Nephron (organoid): Measurements from ENCODE around the gene MNAT1.

Source experiments
- H3K27ac Mint-ChIP-seq, 3 experiments: 2 replicates each; pipeline ENCODE4 v1.8.0; 2020; ENCODE audit warnings: mixed read lengths in 3 of 3, mild to moderate bottlenecking in 2 of 3, moderate library complexity in 1 of 3
- H3K27me3 Mint-ChIP-seq: 2 replicates; pipeline ENCODE4 v1.8.0; 2021; ENCODE audit warnings: low read depth, mild to moderate bottlenecking, moderate library complexity, mixed read lengths
- H3K36me3 Mint-ChIP-seq: 2 replicates; pipeline ENCODE4 v1.8.0; 2020; ENCODE audit warnings: low read depth, mixed read lengths
- H3K4me1 Mint-ChIP-seq: 2 replicates; pipeline ENCODE4 v1.8.0; 2020; ENCODE audit warnings: mixed read lengths
- H3K4me3 Mint-ChIP-seq, 3 experiments: 2 replicates each; pipeline ENCODE4 v1.8.0; 2020; ENCODE audit warnings: mild to moderate bottlenecking in 3 of 3, mixed read lengths in 3 of 3, moderate library complexity in 2 of 3
- H3K9me3 Mint-ChIP-seq: 2 replicates; pipeline ENCODE4 v1.8.0; 2020; ENCODE audit warnings: mixed read lengths
- TF ChIP-seq, protein P1 (sequence below), 3 experiments: fragments of 200-600 bp; sonication (generic); IDR thresholded peaks; one replicate each; pipeline ENCODE4 v1.5.0; 2021; ENCODE audit warnings: antibody characterized with exemption in 3 of 3; ENCODE audit not compliant: unreplicated experiment in 3 of 3

The MNAT1 gene

GRCh38 chr14:60904381-60904780 lies 169.8 kb downstream of the MNAT1 start:
- Mint-ChIP-seq H3K27ac (peak overlapping the region; percentile 34 to 82 (median 49)), H3K4me1 (peaks cover 5% of the 10 kb centered on the region), H3K4me3 (no peak overlapping the region), H3K9me3 (peaks cover 3% of the 10 kb centered on the region), H3K36me3 (peaks cover 17% of the 10 kb centered on the region), H3K27me3 (no peaks in the 10 kb centered on the region)
- TF ChIP-seq, protein P1, sequence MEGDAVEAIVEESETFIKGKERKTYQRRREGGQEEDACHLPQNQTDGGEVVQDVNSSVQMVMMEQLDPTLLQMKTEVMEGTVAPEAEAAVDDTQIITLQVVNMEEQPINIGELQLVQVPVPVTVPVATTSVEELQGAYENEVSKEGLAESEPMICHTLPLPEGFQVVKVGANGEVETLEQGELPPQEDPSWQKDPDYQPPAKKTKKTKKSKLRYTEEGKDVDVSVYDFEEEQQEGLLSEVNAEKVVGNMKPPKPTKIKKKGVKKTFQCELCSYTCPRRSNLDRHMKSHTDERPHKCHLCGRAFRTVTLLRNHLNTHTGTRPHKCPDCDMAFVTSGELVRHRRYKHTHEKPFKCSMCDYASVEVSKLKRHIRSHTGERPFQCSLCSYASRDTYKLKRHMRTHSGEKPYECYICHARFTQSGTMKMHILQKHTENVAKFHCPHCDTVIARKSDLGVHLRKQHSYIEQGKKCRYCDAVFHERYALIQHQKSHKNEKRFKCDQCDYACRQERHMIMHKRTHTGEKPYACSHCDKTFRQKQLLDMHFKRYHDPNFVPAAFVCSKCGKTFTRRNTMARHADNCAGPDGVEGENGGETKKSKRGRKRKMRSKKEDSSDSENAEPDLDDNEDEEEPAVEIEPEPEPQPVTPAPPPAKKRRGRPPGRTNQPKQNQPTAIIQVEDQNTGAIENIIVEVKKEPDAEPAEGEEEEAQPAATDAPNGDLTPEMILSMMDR (IDR thresholded peaks at IDR 0.05; ENCODE audit: unreplicated experiment in 3 of 3), result no peak

- TF ChIP-seq, protein P1 (IDR thresholded peaks at IDR 0.05; ENCODE audit: unreplicated experiment in 3 of 3), result no peak
- H3K4me1 Mint-ChIP-seq, result peaks cover 5% of the 10 kb centered on the region
These were observed 171.4 kb downstream of the MNAT1 start for GRCh38 chr14:60905923-60906322.

DNA sequence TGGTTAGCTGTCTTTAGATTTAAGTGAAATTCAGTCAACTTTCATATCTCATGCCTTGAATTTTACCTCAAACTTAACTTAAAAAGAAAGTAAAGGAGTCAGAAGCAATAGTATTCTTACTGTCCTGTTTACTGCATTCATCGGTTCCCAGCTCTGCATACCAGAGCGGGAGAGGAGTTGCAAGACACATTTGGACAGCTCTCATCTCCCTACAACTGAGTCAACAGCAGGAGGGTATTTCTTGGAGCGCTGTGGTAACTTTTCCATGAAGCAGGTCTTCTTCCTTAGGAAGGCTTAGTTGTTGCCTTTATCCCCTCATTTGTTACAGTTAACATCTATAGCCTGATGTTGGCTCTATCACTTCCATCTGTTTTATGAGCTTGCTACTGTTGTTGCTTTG lies 181.2 kb downstream of the MNAT1 start:
- Mint-ChIP-seq H3K4me1 (peaks cover 6% of the 10 kb centered on the region), H3K9me3 (peaks cover 29% of the 10 kb centered on the region), H3K36me3 (peaks cover 48% of the 10 kb centered on the region), H3K4me3 (no peak overlapping the region), H3K27ac (no peak overlapping the region), H3K27me3 (no peaks in the 10 kb centered on the region)
- TF ChIP-seq, protein P1 (IDR thresholded peaks at IDR 0.05; ENCODE audit: unreplicated experiment in 3 of 3), result no peak

More at GRCh38 chr14:60905923-60906322, 171.4 kb downstream of the MNAT1 start:
- no peak overlapping the region for H3K27ac Mint-ChIP-seq
- H3K9me3 Mint-ChIP-seq, result peaks cover 12% of the 10 kb centered on the region
- H3K4me3 Mint-ChIP-seq, result no peak overlapping the region
- no peaks in the 10 kb centered on the region for H3K27me3 Mint-ChIP-seq
- peaks cover 29% of the 10 kb centered on the region for H3K36me3 Mint-ChIP-seq

DNA sequence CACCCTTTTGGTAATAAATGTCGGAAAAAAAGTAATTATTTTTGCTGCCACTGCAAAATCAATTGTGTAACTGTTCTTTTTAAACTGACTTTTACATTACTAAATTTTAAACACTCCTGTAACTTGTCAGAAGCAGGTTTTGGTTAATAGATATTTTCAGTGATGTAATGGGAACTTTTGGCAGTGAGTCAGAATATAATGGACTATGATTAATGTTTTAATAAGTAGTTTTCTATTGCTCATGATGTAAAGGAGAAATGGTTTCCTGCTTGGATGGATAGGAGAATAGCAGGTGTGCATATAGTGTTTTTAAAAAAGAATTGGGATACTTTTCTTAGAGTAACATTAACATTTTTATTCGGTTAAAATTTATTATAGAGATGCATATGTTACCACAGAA lies 187.5 kb downstream of the MNAT1 start:
- Mint-ChIP-seq H3K4me1 (peaks cover 28% of the 10 kb centered on the region), H3K9me3 (no peaks in the 10 kb centered on the region), H3K27ac (peak overlapping the region; percentile 20 to 62 (median 52)), H3K36me3 (peaks cover 9% of the 10 kb centered on the region), H3K4me3 (no peak overlapping the region), H3K27me3 (no peaks in the 10 kb centered on the region)
- TF ChIP-seq, protein P1 (IDR thresholded peaks at IDR 0.05; ENCODE audit: unreplicated experiment in 3 of 3), result no peak

- H3K36me3 Mint-ChIP-seq, result peaks cover 6% of the 10 kb centered on the region
- H3K4me3 Mint-ChIP-seq, result no peak overlapping the region
- H3K9me3 Mint-ChIP-seq, result no peaks in the 10 kb centered on the region
- H3K4me1 Mint-ChIP-seq, result peaks cover 37% of the 10 kb centered on the region
- no peaks in the 10 kb centered on the region for H3K27me3 Mint-ChIP-seq
- peak overlapping the region in 2 of 3 experiments; percentile 48 to 73 for H3K27ac Mint-ChIP-seq
- TF ChIP-seq, protein P1 (IDR thresholded peaks at IDR 0.05; ENCODE audit: unreplicated experiment in 3 of 3), result no peak
These were observed 190.7 kb downstream of the MNAT1 start for GRCh38 chr14:60925286-60925685.

DNA sequence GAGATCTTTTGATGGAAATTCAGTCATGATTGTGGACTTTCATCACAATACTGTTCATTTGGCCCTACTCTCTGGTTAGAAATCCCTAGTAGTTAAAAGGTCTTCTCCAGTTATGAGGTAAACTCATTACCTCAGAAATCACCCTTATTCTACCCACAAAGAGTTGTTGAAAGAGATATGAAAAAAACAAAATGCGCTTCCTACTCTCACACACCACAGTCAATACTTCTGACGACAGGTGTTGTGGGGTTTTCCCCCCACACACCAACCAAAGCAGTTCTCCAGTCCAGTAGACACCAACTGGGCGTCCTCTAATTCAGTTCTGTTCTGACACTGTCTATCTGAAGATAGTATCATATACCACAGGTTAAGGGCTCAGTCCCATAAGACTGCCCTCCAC lies 191.4 kb downstream of the MNAT1 start:
- TF ChIP-seq, protein P1 (IDR thresholded peaks at IDR 0.05; ENCODE audit: unreplicated experiment in 3 of 3), result no peak
- peaks cover 6% of the 10 kb centered on the region for H3K36me3 Mint-ChIP-seq
- no peaks in the 10 kb centered on the region for H3K9me3 Mint-ChIP-seq
- peaks cover 44% of the 10 kb centered on the region for H3K4me1 Mint-ChIP-seq
- H3K27me3 Mint-ChIP-seq, result no peaks in the 10 kb centered on the region
- no peak overlapping the region for H3K4me3 Mint-ChIP-seq
- peak overlapping the region; percentile 32 to 73 (median 48) for H3K27ac Mint-ChIP-seq
